Activated CD8-positive, alpha-beta memory T cell treated with anti-CD3 and anti-CD28 coated beads, Interleukin-2, amount 50 U/mL, for 24 hours (primary cell): ENCODE data around the gene AMDHD1.

Experiments used
- DNase-seq: peaks from one replicate; pipeline ENCODE4 v3.0.0-alpha.2; 2020; ENCODE audit errors: extremely low read depth

Gene AMDHD1

GRCh38 chr12:95943330-95943842, at the start of gene AMDHD1:
TSS of gene AMDHD1 (plus strand) at chr12:95943331. CDS start at chr12:95943399, 68 bp downstream.
- no peak for DNase-seq

- DNase-seq, result no peak
Measured at GRCh38 chr12:95896846-95897245, 46.3 kb upstream of the AMDHD1 start.

- no peak for DNase-seq
Measured at GRCh38 chr12:95898081-95898480, 45.0 kb upstream of the AMDHD1 start.

- DNase-seq, result no peak
Measured at GRCh38 chr12:95908573-95908972, 34.6 kb upstream of the AMDHD1 start.

- DNase-seq, result no peak
Measured at GRCh38 chr12:95909871-95910270, 33.3 kb upstream of the AMDHD1 start.

GRCh38 chr12:95918194-95918993, 24.7 kb upstream of the AMDHD1 start:
- no peak for DNase-seq

- no peak for DNase-seq
Measured at GRCh38 chr12:95919110-95919509, 24.0 kb upstream of the AMDHD1 start.

GRCh38 chr12:95922231-95922630, 20.9 kb upstream of the AMDHD1 start:
- no peak for DNase-seq

GRCh38 chr12:95940514-95940913, 2.6 kb upstream of the AMDHD1 start:
- DNase-seq, result no peak

GRCh38 chr12:95942101-95942523, 1.0 kb upstream of the AMDHD1 start:
- DNase-seq, result no peak

- peak; percentile 63 for DNase-seq
Measured at GRCh38 chr12:95942524-95943329, 404 bp upstream of the AMDHD1 start, which contains the start of gene CCDC38. TSS of gene CCDC38 (minus strand) at chr12:95942614. CDS start at chr12:95936509, 6,105 bp downstream.

GRCh38 chr12:95944108-95944704, 1.1 kb downstream of the AMDHD1 start:
- DNase-seq, result no peak

- DNase-seq, result no peak
Measured at GRCh38 chr12:95949477-95950206, 6.5 kb downstream of the AMDHD1 start.

- no peak for DNase-seq
Measured at GRCh38 chr12:95951515-95951914, 8.4 kb downstream of the AMDHD1 start.

GRCh38 chr12:95953000-95953399, 9.9 kb downstream of the AMDHD1 start:
- no peak for DNase-seq

GRCh38 chr12:95955549-95956159, 12.5 kb downstream of the AMDHD1 start:
- DNase-seq, result no peak

GRCh38 chr12:95956557-95957145, 13.5 kb downstream of the AMDHD1 start:
- no peak for DNase-seq

GRCh38 chr12:95959107-95959506, 16.0 kb downstream of the AMDHD1 start:
- DNase-seq, result no peak

GRCh38 chr12:95960241-95960640, 17.1 kb downstream of the AMDHD1 start:
- no peak for DNase-seq

- no peak for DNase-seq
Measured at GRCh38 chr12:95962222-95962621, 19.1 kb downstream of the AMDHD1 start.

- DNase-seq, result no peak
Measured at GRCh38 chr12:95963096-95963495, 20.0 kb downstream of the AMDHD1 start.
